Upper lobe of left lung (tissue), 6 donors: ENCODE data around the gene NDC1. TPM values are rescaled to one million over a fixed set of nuclear protein-coding genes. Genes with fewer than 3 reads are reported as not detected.

Source experiments
- ATAC-seq, 2 donors: fragments of 200-7000 bp; cut with Tn5 transposase; one replicate each; pipeline ENCODE4 v1.9.1; 2022; ENCODE audit warnings: mild to moderate bottlenecking in 2 of 2, moderate library complexity in 2 of 2; ENCODE audit not compliant: low FRiP score in 2 of 2
- DNase-seq, 2 donors: peaks; one replicate each; pipeline ENCODE4 v3.0.0-alpha.2; 2019 to 2020
- H3K27ac ChIP-seq, 4 donors: fragments of 200-600 bp; sonication (generic); one replicate each; pipeline ENCODE4 v1.5.1; 2016 to 2019
- H3K27me3 ChIP-seq, 4 donors: fragments of 200-600 bp; sonication (generic); one replicate each; pipeline ENCODE4 v1.5.1; 2017 to 2019
- H3K36me3 ChIP-seq, 4 donors: fragments of 200-600 bp; sonication (generic); one replicate each; pipeline ENCODE4 v1.5.1; 2016 to 2019
- H3K4me1 ChIP-seq, 4 donors: fragments of 200-600 bp; sonication (generic); one replicate each; pipeline ENCODE4 v1.5.1; 2018 to 2019
- H3K4me3 ChIP-seq, 4 donors: fragments of 200-600 bp; sonication (generic); one replicate each; pipeline ENCODE4 v1.5.1; 2017 to 2019; ENCODE audit warnings: mild to moderate bottlenecking in 2 of 4, moderate library complexity in 1 of 4
- H3K9me3 ChIP-seq, 4 donors: fragments of 200-600 bp; sonication (generic); one replicate each; pipeline ENCODE4 v1.5.1; 2018 to 2019
- EP300 ChIP-seq, 4 donors: sonication (generic); formaldehyde crosslinking; IDR thresholded peaks; one replicate each; pipeline ENCODE4 v1.5.1; 2017; ENCODE audit warnings: antibody characterized with exemption in 4 of 4, control low read depth in 2 of 4
- POLR2A ChIP-seq, 4 donors: fragments of 450-650 bp; IDR thresholded peaks; one replicate each; pipeline ENCODE4 v1.5.1; 2016 to 2017; ENCODE audit warnings: antibody characterized with exemption in 4 of 4, mild to moderate bottlenecking in 2 of 4
- POLR2AphosphoS5 ChIP-seq, 2 donors: sonication (generic); formaldehyde crosslinking; IDR thresholded peaks; one replicate each; pipeline ENCODE4 v1.5.1; 2017; ENCODE audit warnings: antibody characterized with exemption in 2 of 2
- WGBS, 2 donors: methylation state at CpG; one replicate each; pipeline ENCODE4 v1.1.5; 2017 to 2018; 5-methylcytosine and 5-hydroxymethylcytosine counted together
- total RNA-seq, 6 donors: library from RNA; depleted of rRNA in 4 of 6; stranded (reverse); fragments of >200 nt in 4 of 6; gene quantifications; one replicate each; pipeline versions ENCODE4 v1.1.0 to v1.2.1, GENCODE V29; 2016 to 2021
- TF ChIP-seq, protein P1 (sequence below), 6 experiments: fragments of 450-650 bp in 4 of 6; fragments of 200-600 bp in 2 of 6; sonication (generic) in 2 of 6; IDR thresholded peaks; one replicate each; pipeline ENCODE4 v1.5.1; 2016 to 2019; ENCODE audit warnings: antibody characterized with exemption in 6 of 6
- donor health status: DM: no; HTN: no; CAD: no; lungs with moderate emphysema.
- donor health status: DM: no; HTN: yes; CAD: no; lungs with severe emphysema.

The NDC1 gene
- total RNA-seq, 6 donors from 2014 or later, result 1.2 to 10.9 (median 8.2) TPM

DNA sequence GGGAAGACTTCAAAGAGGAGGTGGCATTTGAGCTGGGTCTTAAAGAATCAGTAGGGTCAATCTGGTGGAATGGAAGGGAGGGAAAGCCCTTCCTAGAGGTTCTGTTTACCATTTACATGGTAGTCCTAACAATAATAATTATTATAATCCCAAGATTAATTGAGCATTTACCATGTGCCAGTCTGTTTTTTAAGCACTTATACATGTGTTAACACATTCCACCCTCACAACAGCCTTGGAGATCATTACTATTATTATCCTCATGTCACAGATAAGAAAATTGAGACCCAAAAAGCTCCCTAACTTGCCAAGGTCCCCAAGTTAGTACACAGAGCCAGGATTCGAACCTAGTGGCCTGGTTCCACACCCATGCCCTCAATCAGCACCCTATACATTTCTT is 109.9 kb downstream of the NDC1 start:
- no peak for DNase-seq
- Histone ChIP-seq H3K36me3 (no peaks in the 10 kb centered on the region), H3K4me3 (no peak overlapping the region), H3K27me3 (no peaks in the 10 kb centered on the region), H3K4me1 (no peaks in the 10 kb centered on the region), H3K27ac (no peak overlapping the region), H3K9me3 (no peaks in the 10 kb centered on the region)
- 74 to 80% methylated on average over 1 of the region's 1 CpG for WGBS, 2 donors
- no peak for ATAC-seq
- TF ChIP-seq EP300 (IDR thresholded peaks at IDR 0.05) (no peak), POLR2A (IDR thresholded peaks at IDR 0.05) (no peak), POLR2AphosphoS5 (IDR thresholded peaks at IDR 0.05) (no peak)

DNA sequence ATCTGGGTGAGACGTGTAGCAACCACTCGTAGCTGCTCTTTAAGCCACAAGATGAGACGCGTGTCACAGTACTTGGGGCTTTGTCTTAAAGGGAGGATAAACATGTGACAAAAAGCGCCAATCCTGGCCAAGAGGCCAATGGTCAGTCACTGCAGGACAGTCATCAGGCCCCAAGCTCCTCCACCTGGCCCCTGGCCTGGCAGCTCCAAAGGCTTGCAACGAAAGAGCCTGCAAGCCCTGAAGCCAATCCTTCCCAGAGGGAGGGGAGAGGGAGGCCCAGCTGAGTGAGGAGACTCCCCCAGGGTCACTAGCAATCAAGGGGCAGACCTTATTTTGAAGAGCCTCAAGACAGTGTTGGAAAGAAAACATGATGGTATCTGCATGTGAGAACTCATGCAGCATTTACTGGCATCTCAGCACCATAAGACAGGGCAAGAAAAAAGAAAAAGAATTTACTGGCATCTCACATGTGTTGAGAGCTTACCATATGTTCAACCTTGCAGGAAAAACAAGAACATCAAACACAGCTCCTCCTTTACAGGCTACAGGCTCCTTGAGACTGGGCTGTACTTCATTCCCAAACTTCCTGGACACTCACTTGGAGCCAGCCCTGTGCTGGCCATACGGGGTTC is 110.5 kb downstream of the NDC1 start:
- Histone ChIP-seq H3K9me3 (no peaks in the 10 kb centered on the region), H3K4me3 (no peak overlapping the region), H3K4me1 (no peaks in the 10 kb centered on the region), H3K27me3 (no peaks in the 10 kb centered on the region), H3K27ac (no peak overlapping the region), H3K36me3 (no peaks in the 10 kb centered on the region)
- ATAC-seq, result no peak
- no peak for DNase-seq
- 76 to 88% methylated on average over 7 of the region's 7 CpGs for WGBS, 2 donors
- no peak for TF ChIP-seq EP300 (IDR thresholded peaks at IDR 0.05)

DNA sequence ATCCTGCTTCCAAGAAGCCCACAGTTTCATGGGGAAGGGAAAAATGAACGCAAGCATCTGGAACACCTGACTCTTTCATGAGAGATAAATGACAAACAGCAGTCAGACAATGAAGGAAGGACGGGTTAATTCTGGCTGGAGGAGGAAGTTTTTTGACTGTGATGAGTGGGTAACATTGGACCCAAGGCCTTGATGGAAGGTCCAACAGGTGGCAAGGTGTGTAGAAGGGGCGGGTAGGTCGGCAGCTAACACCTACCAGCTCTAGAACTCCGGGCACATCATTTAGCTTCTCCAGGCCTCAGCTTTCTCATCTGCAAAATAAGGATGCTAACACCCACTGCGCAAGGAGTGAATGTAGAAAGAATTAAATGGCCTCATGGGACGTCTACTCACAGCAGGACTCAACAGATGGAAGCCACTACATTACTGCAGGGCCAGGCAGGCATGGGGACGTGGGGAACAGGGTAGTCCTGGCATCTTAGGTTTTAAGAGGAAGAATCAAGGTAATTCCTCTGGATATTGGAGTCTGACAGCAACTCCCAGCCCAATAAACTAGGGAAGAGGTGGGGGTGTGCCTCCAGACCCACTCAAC is 112.0 kb downstream of the NDC1 start:
- H3K4me1 ChIP-seq, result no peaks in the 10 kb centered on the region
- TF ChIP-seq, protein P1, sequence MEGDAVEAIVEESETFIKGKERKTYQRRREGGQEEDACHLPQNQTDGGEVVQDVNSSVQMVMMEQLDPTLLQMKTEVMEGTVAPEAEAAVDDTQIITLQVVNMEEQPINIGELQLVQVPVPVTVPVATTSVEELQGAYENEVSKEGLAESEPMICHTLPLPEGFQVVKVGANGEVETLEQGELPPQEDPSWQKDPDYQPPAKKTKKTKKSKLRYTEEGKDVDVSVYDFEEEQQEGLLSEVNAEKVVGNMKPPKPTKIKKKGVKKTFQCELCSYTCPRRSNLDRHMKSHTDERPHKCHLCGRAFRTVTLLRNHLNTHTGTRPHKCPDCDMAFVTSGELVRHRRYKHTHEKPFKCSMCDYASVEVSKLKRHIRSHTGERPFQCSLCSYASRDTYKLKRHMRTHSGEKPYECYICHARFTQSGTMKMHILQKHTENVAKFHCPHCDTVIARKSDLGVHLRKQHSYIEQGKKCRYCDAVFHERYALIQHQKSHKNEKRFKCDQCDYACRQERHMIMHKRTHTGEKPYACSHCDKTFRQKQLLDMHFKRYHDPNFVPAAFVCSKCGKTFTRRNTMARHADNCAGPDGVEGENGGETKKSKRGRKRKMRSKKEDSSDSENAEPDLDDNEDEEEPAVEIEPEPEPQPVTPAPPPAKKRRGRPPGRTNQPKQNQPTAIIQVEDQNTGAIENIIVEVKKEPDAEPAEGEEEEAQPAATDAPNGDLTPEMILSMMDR (IDR thresholded peaks at IDR 0.05), result no peak
- no peak for TF ChIP-seq POLR2A (IDR thresholded peaks at IDR 0.05)
- TF ChIP-seq EP300 (IDR thresholded peaks at IDR 0.05), result no peak
- TF ChIP-seq POLR2AphosphoS5 (IDR thresholded peaks at IDR 0.05), result no peak
- H3K27ac ChIP-seq, result no peak overlapping the region
- 81 to 87% methylated on average over 8 of the region's 8 CpGs for WGBS, 2 donors
- H3K9me3 ChIP-seq, result no peaks in the 10 kb centered on the region
- no peaks in the 10 kb centered on the region for H3K27me3 ChIP-seq
- no peaks in the 10 kb centered on the region for H3K36me3 ChIP-seq
- no peak overlapping the region for H3K4me3 ChIP-seq
- no peak for DNase-seq
- no peak for ATAC-seq

DNA sequence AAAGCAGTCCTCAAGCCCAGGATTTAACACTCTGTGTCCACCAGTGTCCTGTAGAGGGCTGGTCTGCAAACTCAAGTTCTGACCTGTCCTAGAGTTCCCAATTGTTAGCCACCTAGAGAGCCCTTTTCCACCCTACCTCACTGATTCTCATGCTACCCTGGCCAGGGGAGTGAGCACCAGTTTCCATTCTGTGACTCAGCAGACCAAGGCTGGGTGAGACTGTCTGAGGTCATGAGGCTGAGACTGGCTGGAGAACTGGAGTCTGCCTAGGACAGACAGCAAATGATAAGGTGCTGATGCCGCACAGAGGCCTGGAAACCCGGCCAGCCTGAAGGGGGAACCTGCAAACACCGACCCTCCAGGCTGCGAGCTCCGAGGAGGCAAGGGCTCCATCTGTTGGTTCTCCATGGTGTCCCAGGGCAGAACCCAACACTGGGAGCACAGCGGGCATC is 112.8 kb downstream of the NDC1 start:
- no peak for DNase-seq
- TF ChIP-seq POLR2AphosphoS5 (IDR thresholded peaks at IDR 0.05) (no peak), EP300 (IDR thresholded peaks at IDR 0.05) (no peak), POLR2A (IDR thresholded peaks at IDR 0.05) (no peak)
- TF ChIP-seq, protein P1 (IDR thresholded peaks at IDR 0.05), result no peak
- H3K27me3 ChIP-seq, result no peaks in the 10 kb centered on the region
- no peak overlapping the region for H3K27ac ChIP-seq
- WGBS, 2 donors, result 43 to 47% methylated on average over 6 of the region's 6 CpGs
- H3K9me3 ChIP-seq, result no peaks in the 10 kb centered on the region
- no peak overlapping the region for H3K4me3 ChIP-seq
- ATAC-seq, result no peak
- no peaks in the 10 kb centered on the region for H3K4me1 ChIP-seq
- H3K36me3 ChIP-seq, result no peaks in the 10 kb centered on the region

DNA sequence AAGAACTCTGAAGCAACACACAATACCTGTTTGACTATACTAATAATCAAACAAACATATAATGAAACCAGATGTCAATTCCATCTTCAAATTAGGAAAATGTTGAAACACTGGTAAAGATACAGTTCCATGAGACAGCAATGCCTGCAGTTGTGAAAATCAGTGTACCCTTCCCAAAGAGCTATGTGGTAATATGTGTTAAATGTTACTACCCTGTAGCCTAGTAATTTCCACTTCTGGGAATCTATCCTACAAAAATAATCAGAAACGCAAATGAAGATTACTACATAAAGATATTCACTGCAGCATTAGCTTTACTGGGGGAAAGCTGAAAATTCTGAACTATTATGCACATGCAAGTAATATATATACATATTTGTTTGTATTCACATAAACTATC is 116.1 kb downstream of the NDC1 start:
- no peaks in the 10 kb centered on the region for H3K36me3 ChIP-seq
- 82 to 96% methylated on average over 1 of the region's 1 CpG for WGBS, 2 donors
- no peaks in the 10 kb centered on the region for H3K9me3 ChIP-seq

More for the DNA sequence above, 116.1 kb downstream of the NDC1 start:
- no peak for ATAC-seq
- DNase-seq, result no peak
- Histone ChIP-seq H3K4me3 (no peak overlapping the region), H3K27ac (no peak overlapping the region), H3K27me3 (no peaks in the 10 kb centered on the region), H3K4me1 (no peaks in the 10 kb centered on the region)
- no peak for TF ChIP-seq POLR2AphosphoS5 (IDR thresholded peaks at IDR 0.05)
- TF ChIP-seq, protein P1 (IDR thresholded peaks at IDR 0.05), result no peak
- TF ChIP-seq EP300 (IDR thresholded peaks at IDR 0.05), result no peak
- TF ChIP-seq POLR2A (IDR thresholded peaks at IDR 0.05), result no peak
